GM21717 (cell line): ENCODE measurements around the gene CNTN3.

Source experiments
- ATAC-seq: cut with Tn5 transposase; IDR thresholded peaks from one replicate; pipeline ENCODE4 v1.9.1; 2021; ENCODE audit warnings: mild to moderate bottlenecking, moderate library complexity; ENCODE audit not compliant: unreplicated experiment

Gene CNTN3

GRCh38 chr3:74614107-74614967 lies at the start of gene CNTN3:
Gene CNTN3 (minus strand): TSS chr3:74614659. CDS start chr3:74521112, 93,547 bp downstream.
- ATAC-seq, result no peak

GRCh38 chr3:74663178-74663577 lies 48.7 kb upstream of the CNTN3 start:
- ATAC-seq, result no peak

- no peak for ATAC-seq
These were observed 47.2 kb upstream of the CNTN3 start for GRCh38 chr3:74661672-74662071.

GRCh38 chr3:74651885-74652284 lies 37.4 kb upstream of the CNTN3 start:
- ATAC-seq, result no peak

GRCh38 chr3:74651292-74651691 lies 36.8 kb upstream of the CNTN3 start:
- no peak for ATAC-seq

- ATAC-seq, result no peak
These were observed 33.6 kb upstream of the CNTN3 start for GRCh38 chr3:74648107-74648506.

GRCh38 chr3:74646094-74646493 lies 31.6 kb upstream of the CNTN3 start:
- ATAC-seq, result no peak

GRCh38 chr3:74643636-74644035 lies 29.2 kb upstream of the CNTN3 start:
- ATAC-seq, result no peak

GRCh38 chr3:74642876-74643275 lies 28.4 kb upstream of the CNTN3 start:
- ATAC-seq, result no peak

- ATAC-seq, result no peak
These were observed 25.8 kb upstream of the CNTN3 start for GRCh38 chr3:74640211-74640610.

- ATAC-seq, result no peak
These were observed 25.2 kb upstream of the CNTN3 start for GRCh38 chr3:74639681-74640080.

GRCh38 chr3:74636981-74637380 lies 22.5 kb upstream of the CNTN3 start:
- no peak for ATAC-seq

GRCh38 chr3:74633021-74633420 lies 18.6 kb upstream of the CNTN3 start:
- no peak for ATAC-seq

GRCh38 chr3:74631351-74632140 lies 17.1 kb upstream of the CNTN3 start:
- no peak for ATAC-seq

GRCh38 chr3:74630602-74631001 lies 16.1 kb upstream of the CNTN3 start:
- no peak for ATAC-seq

GRCh38 chr3:74626011-74626410 lies 11.6 kb upstream of the CNTN3 start:
- no peak for ATAC-seq

- ATAC-seq, result no peak
These were observed 9.8 kb upstream of the CNTN3 start for GRCh38 chr3:74624301-74624700.

GRCh38 chr3:74623261-74623836 lies 8.9 kb upstream of the CNTN3 start:
- no peak for ATAC-seq

GRCh38 chr3:74621581-74621980 lies 7.1 kb upstream of the CNTN3 start:
- no peak for ATAC-seq

- ATAC-seq, result no peak
These were observed 3.3 kb upstream of the CNTN3 start for GRCh38 chr3:74617776-74618175.

- no peak for ATAC-seq
These were observed 845 bp downstream of the CNTN3 start for GRCh38 chr3:74613521-74614106.
